Aorta (tissue), 5 donors: ENCODE measurements around the gene GMEB2. TPM values are rescaled to one million over a fixed set of nuclear protein-coding genes. Genes with fewer than 3 reads are reported as not detected.

ENCODE experiments used
- ATAC-seq: fragments of 200-7000 bp; cut with Tn5 transposase; one replicate; pipeline ENCODE4 v1.9.1; 2022; ENCODE audit warnings: moderate library complexity; ENCODE audit not compliant: low FRiP score
- DNase-seq, 2 donors: peaks; one replicate each; pipeline ENCODE4 v3.0.0-alpha.2; 2020
- H3K27ac ChIP-seq, 2 donors: one replicate each; pipeline ENCODE4 v1.5.1; 2013; ENCODE audit warnings: low read length in 2 of 2, mild to moderate bottlenecking in 2 of 2, moderate library complexity in 2 of 2, control low read depth in 1 of 2, inconsistent platforms in 1 of 2, low read depth in 1 of 2
- H3K27me3 ChIP-seq, 2 donors: one replicate each; pipeline ENCODE4 v1.6.1; 2013; ENCODE audit warnings: control low read depth in 1 of 2, low read length in 1 of 2, mild to moderate bottlenecking in 1 of 2, moderate library complexity in 1 of 2; ENCODE audit not compliant: insufficient read depth in 2 of 2, control insufficient read depth in 1 of 2
- H3K36me3 ChIP-seq, 2 donors: one replicate each; pipeline ENCODE4 v1.6.1; 2013; ENCODE audit warnings: control low read depth in 1 of 2, low read length in 1 of 2, mild to moderate bottlenecking in 1 of 2; ENCODE audit not compliant: insufficient read depth in 2 of 2, control insufficient read depth in 1 of 2
- H3K4me1 ChIP-seq, 2 donors: one replicate each; pipeline ENCODE4 v1.6.1; 2013; ENCODE audit warnings: low read length in 2 of 2, control low read depth in 1 of 2, mild to moderate bottlenecking in 1 of 2, moderate library complexity in 1 of 2; ENCODE audit not compliant: insufficient read depth in 2 of 2, control insufficient read depth in 1 of 2
- H3K4me3 ChIP-seq, 2 donors: one replicate each; pipeline ENCODE4 v1.5.1; 2013; ENCODE audit warnings: low read length in 2 of 2, control low read depth in 1 of 2, mild to moderate bottlenecking in 1 of 2
- H3K9me3 ChIP-seq: one replicate; pipeline ENCODE4 v1.6.1; 2013; ENCODE audit warnings: mild to moderate bottlenecking, low read length; ENCODE audit not compliant: control insufficient read depth
- WGBS, 2 donors: extraction: QIAGEN DNeasy Blood & Tissue Kit; methylation state at CpG; one replicate each; pipeline ENCODE4 v1.1.7; 2013; 5-methylcytosine and 5-hydroxymethylcytosine counted together
- intact Hi-C, 2 donors: fragments of 100-400 bp; cut with DNase I; formaldehyde crosslinking; loops; one replicate each; pipeline versions ENCODE4 v1.14.2 to v1.15.0; 2022
- polyA plus RNA-seq, 2 donors: library from polyadenylated mRNA; stranded (reverse); fragments of 200-250 nt; gene quantifications; one replicate each; pipeline ENCODE4 v1.2.3, GENCODE V29; 2013
- total RNA-seq, 2 donors: library from RNA; stranded (reverse); fragmentation: NEBNext Ultra II Directional; extraction: Animal tissue kit (Norgen Biotek cat#: 25700); gene quantifications; one replicate each; pipeline ENCODE4 v1.2.1, GENCODE V29; 2021
- donor health status: healthy with polysubstance abuse.
- donor health status: Bipolar disorder and iron deficiency.
- donor health status: DM: no; HTN: no; CAD: no.
- donor health status: DM: no; HTN: no; CAD: no.
- donor health status: DM: yes; HTN: yes; CAD: no.

Gene GMEB2
- total and polyA plus RNA-seq, 4 donors = 3.9 to 10.3 (median 9.9) TPM

- intact Hi-C loops = loop anchor here in 1 of 2 donors (1.0 to 10.0 kb wide), 2 partner anchors 22 to 125 kb away; partner anchors contain the start of gene PTK6
- Histone ChIP-seq H3K36me3 (no peaks in the 10 kb centered on the region), H3K4me1 (no peaks in the 10 kb centered on the region), H3K9me3 (no peaks in the 10 kb centered on the region), H3K27ac (peak overlapping the region in 1 of 2 donors; percentile 34), H3K27me3 (no peaks in the 10 kb centered on the region), H3K4me3 (peak overlapping the region in 1 of 2 donors; percentile 32)
- WGBS, 2 donors = 60 to 61% methylated on average over 13 of the region's 13 CpGs
- ATAC-seq (no peak), DNase-seq (no peak)
Measured at GRCh38 chr20:63659370-63659769, 32.5 kb upstream of the GMEB2 start.

- intact Hi-C loops = loop anchor here in 1 of 2 donors (1.0 to 10.0 kb wide), 3 partner anchors 23 to 124 kb away; partner anchors contain the start of genes ARFRP1 and PTK6
- DNase-seq (no peak), ATAC-seq (peak; percentile 58)
- Histone ChIP-seq H3K36me3 (no peaks in the 10 kb centered on the region), H3K9me3 (no peaks in the 10 kb centered on the region), H3K4me1 (no peaks in the 10 kb centered on the region), H3K27ac (peak overlapping the region in 1 of 2 donors; percentile 34), H3K4me3 (peak overlapping the region; percentile 28 to 32), H3K27me3 (no peaks in the 10 kb centered on the region)
- 1 to 2% methylated on average over 25 of the region's 25 CpGs for WGBS, 2 donors
Measured at GRCh38 chr20:63658749-63659187, 31.9 kb upstream of the GMEB2 start.

- Histone ChIP-seq H3K36me3 (no peaks in the 10 kb centered on the region), H3K9me3 (no peaks in the 10 kb centered on the region), H3K27ac (peak within 1 kb of the TSS; percentile 9 to 85), H3K4me1 (no peaks in the 10 kb centered on the region), H3K27me3 (no peaks in the 10 kb centered on the region), H3K4me3 (peak within 1 kb of the TSS; percentile 28 to 32)
- intact Hi-C loops = loop anchor here in 1 of 2 donors (1.0 to 10.0 kb wide), 2 partner anchors 49 to 123 kb away; partner anchors contain the start of genes ARFRP1 and PTK6
- ATAC-seq (peak; percentile 96), DNase-seq (peak; percentile 96 to 97)
- WGBS, 2 donors = 0 to 2% methylated on average over 71 to 73 of the region's 73 CpGs
Measured at GRCh38 chr20:63657937-63658748, 31.2 kb upstream of the GMEB2 start, which contains the start of gene RTEL1. TSS of gene RTEL1 (plus strand) at chr20:63658312. CDS start at chr20:63659403, 1,091 bp downstream.

- DNase-seq (no peak), ATAC-seq (no peak)
- peak overlapping the region in 1 of 2 donors; percentile 10 for H3K4me3 ChIP-seq
- H3K9me3 ChIP-seq = no peaks in the 10 kb centered on the region
- no peaks in the 10 kb centered on the region for H3K4me1 ChIP-seq
- H3K36me3 ChIP-seq = no peaks in the 10 kb centered on the region
- no peaks in the 10 kb centered on the region for H3K27me3 ChIP-seq
- intact Hi-C loops = loop anchor here in 1 of 2 donors (10.0 kb wide), 1 partner anchor 123 kb away; the partner anchor contains the start of gene PTK6
- 34 to 37% methylated on average over 31 of the region's 31 CpGs for WGBS, 2 donors
- H3K27ac ChIP-seq = peak overlapping the region; percentile 9 to 85
Measured at GRCh38 chr20:63657260-63657936, 30.5 kb upstream of the GMEB2 start.

GRCh38 chr20:63656451-63656850 lies 29.6 kb upstream of the GMEB2 start:
- Histone ChIP-seq H3K9me3 (no peaks in the 10 kb centered on the region), H3K27ac (no peak overlapping the region), H3K4me3 (no peak overlapping the region), H3K36me3 (no peaks in the 10 kb centered on the region), H3K4me1 (no peaks in the 10 kb centered on the region), H3K27me3 (no peaks in the 10 kb centered on the region)
- ATAC-seq (no peak), DNase-seq (no peak)
- intact Hi-C loops = loop anchor here in 1 of 2 donors (10.0 kb wide), 1 partner anchor 122 kb away; the partner anchor contains the start of gene PTK6
- 94 to 96% methylated on average over 3 of the region's 3 CpGs for WGBS, 2 donors

- no peak for DNase-seq
- intact Hi-C loops = loop anchor here in 1 of 2 donors (10.0 kb wide), 1 partner anchor 120 kb away; the partner anchor contains the start of gene PTK6
- WGBS, 2 donors = 83 to 86% methylated on average over 4 of the region's 4 CpGs
- Histone ChIP-seq H3K4me1 (no peaks in the 10 kb centered on the region), H3K27me3 (no peaks in the 10 kb centered on the region), H3K9me3 (no peaks in the 10 kb centered on the region), H3K4me3 (no peak overlapping the region), H3K27ac (no peak overlapping the region), H3K36me3 (no peaks in the 10 kb centered on the region)
- ATAC-seq = no peak
Measured at GRCh38 chr20:63655249-63655648, 28.3 kb upstream of the GMEB2 start.

- H3K9me3 ChIP-seq = no peaks in the 10 kb centered on the region
- ATAC-seq = no peak
- no peak for DNase-seq
- H3K27ac ChIP-seq = no peak overlapping the region
- H3K4me3 ChIP-seq = no peak overlapping the region
- H3K4me1 ChIP-seq = no peaks in the 10 kb centered on the region
- no peaks in the 10 kb centered on the region for H3K27me3 ChIP-seq
- intact Hi-C loops = loop anchor here in 1 of 2 donors (10.0 kb wide), 1 partner anchor 119 kb away; the partner anchor contains the start of gene PTK6
- WGBS, 2 donors = 58 to 61% methylated on average over 14 to 15 of the region's 15 CpGs
- no peaks in the 10 kb centered on the region for H3K36me3 ChIP-seq
Measured at GRCh38 chr20:63653974-63654668, 27.2 kb upstream of the GMEB2 start.
